T-helper 9 cell (primary cell): ENCODE data around the gene CCDC142.

Experiments used
- DNase-seq: peaks from one replicate; pipeline ENCODE4 v3.0.0-alpha.2; 2020

Gene CCDC142

GRCh38 chr2:74440378-74441169 lies 42.2 kb downstream of the CCDC142 start:
- DNase-seq, result no peak

- no peak for DNase-seq
These were observed 42.9 kb downstream of the CCDC142 start for GRCh38 chr2:74439803-74440377.

- DNase-seq, result no peak
These were observed 43.4 kb downstream of the CCDC142 start for GRCh38 chr2:74439373-74439772.

- DNase-seq, result no peak
These were observed 44.5 kb downstream of the CCDC142 start for GRCh38 chr2:74438248-74438647.

GRCh38 chr2:74436848-74437695 lies 45.7 kb downstream of the CCDC142 start:
- DNase-seq, result no peak

GRCh38 chr2:74436111-74436805 lies 46.5 kb downstream of the CCDC142 start:
- DNase-seq, result no peak

- no peak for DNase-seq
These were observed 52.3 kb downstream of the CCDC142 start for GRCh38 chr2:74430502-74430901.

GRCh38 chr2:74429487-74430451 lies 53.0 kb downstream of the CCDC142 start:
- DNase-seq, result no peak

- DNase-seq, result no peak
These were observed 54.1 kb downstream of the CCDC142 start for GRCh38 chr2:74428675-74429074.

GRCh38 chr2:74427551-74427950 lies 55.2 kb downstream of the CCDC142 start:
- DNase-seq, result no peak

- no peak for DNase-seq
These were observed 56.5 kb downstream of the CCDC142 start for GRCh38 chr2:74426181-74426758.

- no peak for DNase-seq
These were observed 57.3 kb downstream of the CCDC142 start for GRCh38 chr2:74425523-74425922.

GRCh38 chr2:74424995-74425406 lies 57.8 kb downstream of the CCDC142 start:
- no peak for DNase-seq

GRCh38 chr2:74424139-74424992 lies 58.4 kb downstream of the CCDC142 start:
- DNase-seq, result no peak
